Smooth muscle cell (in vitro differentiated cells): ENCODE data around the gene JADE1. TPM values are rescaled to one million over a fixed set of nuclear protein-coding genes. Genes with fewer than 3 reads are reported as not detected.
A peak's percentile ranks its signal among the peaks of the same experiment; 100 is the strongest.

ENCODE experiments used
- DNase-seq: peaks from one replicate; lab custom pipeline; 2025; ENCODE audit not compliant: unreplicated experiment; lab: John Stamatoyannopoulos, UW
- H2AFZ ChIP-seq: fragments of 200-600 bp; sonication (generic); 2 replicates; pipeline ENCODE4 v1.6.0; 2016; ENCODE audit warnings: antibody characterized with exemption, low read depth, mild to moderate bottlenecking
- H3F3A ChIP-seq: fragments of 200-600 bp; sonication (generic); 2 replicates; pipeline ENCODE4 v1.6.0; 2017; ENCODE audit warnings: antibody characterized with exemption, low read depth
- H3K27ac ChIP-seq: fragments of 200-600 bp; sonication (generic); 2 replicates; pipeline ENCODE4 v1.5.1; 2016; ENCODE audit warnings: low read depth, mild to moderate bottlenecking
- H3K27me3 ChIP-seq: fragments of 200-600 bp; sonication (generic); 2 replicates; pipeline ENCODE4 v1.6.1; 2016; ENCODE audit warnings: low read depth, mild to moderate bottlenecking
- H3K36me3 ChIP-seq: fragments of 200-600 bp; sonication (generic); 2 replicates; pipeline ENCODE4 v1.5.1; 2016; ENCODE audit warnings: low read depth
- H3K4me1 ChIP-seq: fragments of 200-600 bp; sonication (generic); 2 replicates; pipeline ENCODE4 v1.5.1; 2016; ENCODE audit warnings: low read depth
- H3K4me2 ChIP-seq: fragments of 200-600 bp; sonication (generic); 2 replicates; pipeline ENCODE4 v1.6.0; 2016; ENCODE audit warnings: mild to moderate bottlenecking
- H3K4me3 ChIP-seq: fragments of 200-600 bp; sonication (generic); 2 replicates; pipeline ENCODE4 v1.5.1; 2016; ENCODE audit warnings: mild to moderate bottlenecking
- H3K79me2 ChIP-seq: fragments of 200-600 bp; sonication (generic); 2 replicates; pipeline ENCODE4 v1.6.0; 2016; ENCODE audit warnings: low read depth, mild to moderate bottlenecking
- H3K9ac ChIP-seq: fragments of 200-600 bp; sonication (generic); 2 replicates; pipeline ENCODE4 v1.6.0; 2016; ENCODE audit warnings: low read depth
- H3K9me3 ChIP-seq: fragments of 200-600 bp; sonication (generic); replicated peaks from 2 replicates; pipeline ENCODE4 v1.5.1; 2016; ENCODE audit warnings: low read depth
- H4K20me1 ChIP-seq: fragments of 200-600 bp; sonication (generic); 2 replicates; pipeline ENCODE4 v1.6.0; 2016; ENCODE audit warnings: low read depth
- WGBS: methylation state at CpG from one replicate; pipeline ENCODE4 v1.1.7; 2016; ENCODE audit warnings: low lambda C conversion rate; 5-methylcytosine and 5-hydroxymethylcytosine counted together
- polyA plus RNA-seq: library from polyadenylated mRNA; unstranded; fragments of >200 nt; fragmentation: Nextera tagmentation; extraction: Ambion mirVana; gene quantifications from 2 replicates; pipeline ENCODE4 v1.2.1, GENCODE V29; 2016
- total RNA-seq: library from RNA; depleted of rRNA; stranded (reverse); fragments of >200 nt; gene quantifications from 2 replicates; pipeline ENCODE4 v1.2.3, GENCODE V29; 2014
- TF ChIP-seq, protein P1 (sequence below): fragments of 200-600 bp; sonication (generic); IDR thresholded peaks from 2 replicates; pipeline ENCODE4 v1.5.1; 2017; ENCODE audit warnings: borderline replicate concordance, mild to moderate bottlenecking, antibody characterized with exemption; ENCODE audit not compliant: insufficient read depth, poor library complexity, severe bottlenecking

JADE1 gene
- total and polyA plus RNA-seq, 2 experiments from 2014 or later: 7.4 to 9.8 TPM

GRCh38 chr4:128810871-128811570 is 1.5 kb downstream of the JADE1 start:
- no peaks in the 10 kb centered on the region for H3K36me3 ChIP-seq
- H4K20me1 ChIP-seq: peaks cover 3% of the 10 kb centered on the region
- H3K9ac ChIP-seq: no peak overlapping the region
- TF ChIP-seq, protein P1, sequence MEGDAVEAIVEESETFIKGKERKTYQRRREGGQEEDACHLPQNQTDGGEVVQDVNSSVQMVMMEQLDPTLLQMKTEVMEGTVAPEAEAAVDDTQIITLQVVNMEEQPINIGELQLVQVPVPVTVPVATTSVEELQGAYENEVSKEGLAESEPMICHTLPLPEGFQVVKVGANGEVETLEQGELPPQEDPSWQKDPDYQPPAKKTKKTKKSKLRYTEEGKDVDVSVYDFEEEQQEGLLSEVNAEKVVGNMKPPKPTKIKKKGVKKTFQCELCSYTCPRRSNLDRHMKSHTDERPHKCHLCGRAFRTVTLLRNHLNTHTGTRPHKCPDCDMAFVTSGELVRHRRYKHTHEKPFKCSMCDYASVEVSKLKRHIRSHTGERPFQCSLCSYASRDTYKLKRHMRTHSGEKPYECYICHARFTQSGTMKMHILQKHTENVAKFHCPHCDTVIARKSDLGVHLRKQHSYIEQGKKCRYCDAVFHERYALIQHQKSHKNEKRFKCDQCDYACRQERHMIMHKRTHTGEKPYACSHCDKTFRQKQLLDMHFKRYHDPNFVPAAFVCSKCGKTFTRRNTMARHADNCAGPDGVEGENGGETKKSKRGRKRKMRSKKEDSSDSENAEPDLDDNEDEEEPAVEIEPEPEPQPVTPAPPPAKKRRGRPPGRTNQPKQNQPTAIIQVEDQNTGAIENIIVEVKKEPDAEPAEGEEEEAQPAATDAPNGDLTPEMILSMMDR: no peak
- H3K79me2 ChIP-seq: peaks cover 31% of the 10 kb centered on the region
- H3K9me3 ChIP-seq: no peaks in the 10 kb centered on the region
- H3F3A ChIP-seq: peaks cover 8% of the 10 kb centered on the region
- DNase-seq: peak; percentile 20
- H2AFZ ChIP-seq: peak overlapping the region; percentile 45
- H3K4me3 ChIP-seq: peak overlapping the region; percentile 87
- H3K27me3 ChIP-seq: no peaks in the 10 kb centered on the region
- under 1% methylated on average over 35 of the region's 50 CpGs for WGBS
- H3K27ac ChIP-seq: peak overlapping the region; percentile 55
- H3K4me1 ChIP-seq: peaks cover 14% of the 10 kb centered on the region
- peak overlapping the region; percentile 91 for H3K4me2 ChIP-seq

- TF ChIP-seq, protein P1: no peak
- Histone ChIP-seq H3K4me3 (peak overlapping the region; percentile 87), H3K27ac (peak overlapping the region; percentile 82), H2AFZ (peak overlapping the region; percentile 80), H4K20me1 (peaks cover 3% of the 10 kb centered on the region), H3K4me1 (peaks cover 14% of the 10 kb centered on the region), H3F3A (peaks cover 8% of the 10 kb centered on the region), H3K27me3 (no peaks in the 10 kb centered on the region), H3K79me2 (peaks cover 39% of the 10 kb centered on the region), H3K4me2 (peak overlapping the region; percentile 91), H3K36me3 (no peaks in the 10 kb centered on the region), H3K9ac (peak overlapping the region; percentile 84), H3K9me3 (no peaks in the 10 kb centered on the region)
- WGBS: under 1% methylated on average over 57 of the region's 123 CpGs
- DNase-seq: peak; percentile 47
Measured at GRCh38 chr4:128811571-128812441, 2.3 kb downstream of the JADE1 start.

DNA sequence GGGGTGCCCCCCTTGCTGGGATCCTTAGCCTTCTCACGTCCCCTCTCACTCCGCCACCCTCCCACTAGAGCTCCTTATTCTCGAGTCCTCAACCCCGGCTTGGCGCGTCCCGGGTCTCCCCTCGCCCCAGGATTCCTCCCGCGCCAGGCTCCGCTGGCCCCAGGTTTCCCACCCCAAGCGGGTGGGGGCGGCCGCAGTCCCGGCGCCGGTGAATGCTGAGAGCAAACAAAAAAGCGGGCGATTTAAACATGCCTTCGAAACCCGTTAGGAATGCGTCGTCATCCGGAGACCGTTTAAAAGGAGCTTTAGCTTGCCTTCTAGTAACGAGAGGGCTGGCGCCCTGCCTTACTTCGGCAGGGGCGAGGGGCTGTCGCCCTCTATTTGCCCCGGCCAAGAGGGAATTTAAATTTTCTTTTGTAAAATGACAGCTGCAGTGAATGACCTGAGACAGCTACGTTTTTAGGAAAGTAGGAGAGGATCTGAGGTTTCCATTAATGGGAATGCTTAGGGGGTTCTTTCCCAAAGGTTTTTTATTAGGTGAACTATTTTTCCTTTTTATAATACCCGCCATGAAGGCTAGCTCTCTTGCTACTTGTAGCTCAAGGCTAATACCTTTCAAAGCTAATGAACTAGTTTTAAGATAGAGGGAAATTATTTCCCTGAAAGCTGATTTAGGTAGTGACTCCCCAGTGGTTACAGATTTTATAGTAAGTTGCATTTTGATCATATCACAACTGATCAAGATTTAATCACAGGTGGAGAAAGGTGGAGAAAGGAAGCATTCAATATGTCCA is 3.1 kb downstream of the JADE1 start:
- Histone ChIP-seq H4K20me1 (peaks cover 3% of the 10 kb centered on the region), H2AFZ (peak overlapping the region; percentile 80), H3F3A (peaks cover 8% of the 10 kb centered on the region), H3K79me2 (peaks cover 46% of the 10 kb centered on the region), H3K27ac (peak overlapping the region; percentile 82), H3K4me3 (peak overlapping the region; percentile 87), H3K4me1 (peaks cover 14% of the 10 kb centered on the region), H3K27me3 (no peaks in the 10 kb centered on the region), H3K9ac (peak overlapping the region; percentile 84), H3K4me2 (peak overlapping the region; percentile 85), H3K9me3 (no peaks in the 10 kb centered on the region), H3K36me3 (no peaks in the 10 kb centered on the region)
- peak; percentile 41 for DNase-seq
- TF ChIP-seq, protein P1: no peak
- under 1% methylated on average over 31 of the region's 33 CpGs for WGBS
